ENCODE results near the gene QRFP.

GRCh38 chr9:130919559-130920145 is 23.0 kb upstream of the QRFP start:
- TF ChIP-seq CTCF (IDR thresholded peaks at IDR 0.05) (no peak), POLR2A (IDR thresholded peaks at IDR 0.05) (no peak), EP300 (IDR thresholded peaks at IDR 0.05) (no peak)

Data from ovary (tissue), 3 donors.